A549 treated with Mapracorat at 1 μM for 4 hours (cell line): ENCODE results near the gene HLA-G. TPM values are rescaled to one million over a fixed set of nuclear protein-coding genes. Genes with fewer than 3 reads are reported as not detected.

Experiments
- total RNA-seq: library from RNA; stranded (reverse); fragments of 200-300 nt; extraction: Qiagen RNA extraction; gene quantifications from 5 replicates; pipeline ENCODE4 v1.2.3, GENCODE V29; 2022

The HLA-G gene
- total RNA-seq = not detected in 5 replicates

DNA sequence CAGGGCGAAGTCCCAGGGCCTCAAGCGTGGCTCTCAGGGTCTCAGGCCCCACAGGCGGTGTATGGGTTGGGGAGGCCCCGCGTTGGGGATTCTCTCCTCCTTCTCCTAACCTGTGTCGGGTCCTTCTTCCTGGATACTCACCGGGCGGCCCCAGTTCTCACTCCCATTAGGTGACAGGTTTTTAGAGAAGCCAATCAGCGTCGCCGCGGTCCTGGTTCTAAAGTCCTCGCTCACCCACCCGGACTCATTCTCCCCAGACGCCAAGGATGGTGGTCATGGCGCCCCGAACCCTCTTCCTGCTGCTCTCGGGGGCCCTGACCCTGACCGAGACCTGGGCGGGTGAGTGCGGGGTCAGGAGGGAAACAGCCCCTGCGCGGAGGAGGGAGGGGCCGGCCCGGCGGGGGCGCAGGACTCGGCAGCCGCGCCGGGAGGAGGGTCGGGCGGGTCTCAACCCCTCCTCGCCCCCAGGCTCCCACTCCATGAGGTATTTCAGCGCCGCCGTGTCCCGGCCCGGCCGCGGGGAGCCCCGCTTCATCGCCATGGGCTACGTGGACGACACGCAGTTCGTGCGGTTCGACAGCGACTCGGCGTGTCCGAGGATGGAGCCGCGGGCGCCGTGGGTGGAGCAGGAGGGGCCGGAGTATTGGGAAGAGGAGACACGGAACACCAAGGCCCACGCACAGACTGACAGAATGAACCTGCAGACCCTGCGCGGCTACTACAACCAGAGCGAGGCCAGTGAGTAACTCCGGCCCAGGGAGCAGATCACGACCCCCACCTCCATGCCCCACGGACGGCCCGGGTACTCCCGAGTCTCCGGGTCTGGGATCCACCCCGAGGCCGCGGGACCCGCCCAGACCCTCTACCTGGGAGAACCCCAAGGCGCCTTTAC lies at the start of gene HLA-G:
TSS of gene HLA-G (plus strand) at position 247 of the 892 bp plus-strand sequence. CDS start at position 267, 20 bp downstream.

Other genes starting within 250 kb of the HLA-G start
- not detected in 5 replicates for gene OR2H2, start 242.7 kb upstream of the HLA-G start, total RNA-seq
- 4.3 to 6.1 TPM (median 5.8 TPM) in 5 replicates for gene GABBR1, start 194.6 kb upstream of the HLA-G start, total RNA-seq
- gene MOG, start 170.7 kb upstream of the HLA-G start, total RNA-seq = not detected in 5 replicates
- not detected in 5 replicates for gene ZFP57, start 146.7 kb upstream of the HLA-G start, total RNA-seq
- gene HLA-F, start 104.4 kb upstream of the HLA-G start, total RNA-seq = 3.5 to 6.1 TPM (median 4.9 TPM) in 5 replicates
- 118 to 154 TPM (median 140 TPM) in 5 replicates for gene HLA-A, start 114.7 kb downstream of the HLA-G start, total RNA-seq
- 24.7 to 36.7 TPM (median 31.8 TPM) in 5 replicates for gene POLR1H, start 233.4 kb downstream of the HLA-G start, total RNA-seq
- 40.1 to 41.9 TPM (median 41.3 TPM) in 5 replicates for gene PPP1R11, start 239.4 kb downstream of the HLA-G start, total RNA-seq
- not detected in 5 replicates for gene RNF39, start 247.9 kb downstream of the HLA-G start, total RNA-seq